LHCN-M2 (cell line): ENCODE measurements around the gene PGLYRP1. TPM values are rescaled to one million over a fixed set of nuclear protein-coding genes. Genes with fewer than 3 reads are reported as not detected.

Experiments used
- DNase-seq: peaks from one replicate; pipeline ENCODE4 v3.0.0-alpha.2; 2012; ENCODE audit warnings: low read depth
- total RNA-seq: library from RNA; depleted of rRNA; stranded (reverse); fragments of >200 nt; gene quantifications from 2 replicates; pipeline ENCODE4 v1.2.3, GENCODE V29; 2014; rRNA removed

PGLYRP1 gene
- total RNA-seq, 1 experiment from 2014 or later: not detected

GRCh38 chr19:45969676-45970075, 53.2 kb downstream of the PGLYRP1 start:
- no peak for DNase-seq

Other genes with a start within 250 kb of the PGLYRP1 start
- 90.8 and 121 TPM in 2 replicates for gene DMPK, start 240.6 kb downstream of the PGLYRP1 start, total RNA-seq
- 34.0 and 36.4 TPM in 2 replicates for gene DMWD, start 230.2 kb downstream of the PGLYRP1 start, total RNA-seq
- 0.11 TPM in 1 of 2 replicates, not detected in the other for gene RSPH6A, start 207.7 kb downstream of the PGLYRP1 start, total RNA-seq
- gene SYMPK, start 159.9 kb downstream of the PGLYRP1 start, total RNA-seq: 35.9 and 45.6 TPM in 2 replicates
- not detected in 2 replicates for gene FOXA3, start 158.7 kb downstream of the PGLYRP1 start, total RNA-seq
- 40.1 and 42.8 TPM in 2 replicates for gene IRF2BP1, start 136.9 kb downstream of the PGLYRP1 start, total RNA-seq
- gene MYPOP, start 120.4 kb downstream of the PGLYRP1 start, total RNA-seq: 3.2 and 3.5 TPM in 2 replicates
- gene NANOS2, start 108.3 kb downstream of the PGLYRP1 start, total RNA-seq: not detected in 2 replicates
- gene NOVA2, start 49.2 kb downstream of the PGLYRP1 start, total RNA-seq: not detected in 2 replicates
- gene CCDC61, start 27.6 kb downstream of the PGLYRP1 start, total RNA-seq: 9.4 and 13.2 TPM in 2 replicates
- not detected in 2 replicates for gene IGFL4, start 17.9 kb upstream of the PGLYRP1 start, total RNA-seq
- gene IGFL3, start 101.6 kb upstream of the PGLYRP1 start, total RNA-seq: 0.40 TPM in 1 of 2 replicates, not detected in the other
- gene IGFL2, start 125.2 kb upstream of the PGLYRP1 start, total RNA-seq: not detected in 2 replicates
- gene IGFL1, start 206.7 kb upstream of the PGLYRP1 start, total RNA-seq: not detected in 2 replicates